ENCODE results near the gene CPNE7. TPM values are rescaled to one million over a fixed set of nuclear protein-coding genes. Genes with fewer than 3 reads are reported as not detected.

Gene CPNE7
- total and polyA plus RNA-seq, 9 of the 15 experiments (the other 6 are each of a cell fraction or from before 2014, with no cell fraction given) = 0.30 to 73.4 (median 32.7) TPM

- TF ChIP-seq FUS (optimal IDR thresholded peaks at IDR 0.05; ENCODE audit: low read depth, low read length) = no peak
- no peak for TF ChIP-seq SIN3B (IDR thresholded peaks at IDR 0.05; ENCODE audit: low read depth)
- TF ChIP-seq NCOA6 (IDR thresholded peaks at IDR 0.05) = no peak
- TF ChIP-seq TEAD2 (tag; IDR thresholded peaks at IDR 0.05) = no peak
- TF ChIP-seq BMI1 (IDR thresholded peaks at IDR 0.05; ENCODE audit: low read length) = no peak
- no peak for TF ChIP-seq E4F1 (CRISPR knock-in tag; IDR thresholded peaks at IDR 0.05; ENCODE audit: borderline replicate concordance)
- TF ChIP-seq PHF20 (IDR thresholded peaks at IDR 0.05; ENCODE audit: partially characterized antibody) = no peak
- TF ChIP-seq IRF9 (tag; IDR thresholded peaks at IDR 0.05) = no peak
- TF ChIP-seq CCNT2 (IDR thresholded peaks at IDR 0.05; ENCODE audit: borderline replicate concordance, extremely low read depth, insufficient read length, low read depth, low read length) = peak; percentile 31
- TF ChIP-seq ZNF239 (CRISPR knock-in tag; IDR thresholded peaks at IDR 0.05) = no peak
- TF ChIP-seq ESRRA (IDR thresholded peaks at IDR 0.05; ENCODE audit: borderline replicate concordance, low read depth) = no peak
- no peak for TF ChIP-seq PHF8 (IDR thresholded peaks at IDR 0.05; ENCODE audit: borderline replicate concordance, low read length)
- TF ChIP-seq EHMT2 (IDR thresholded peaks at IDR 0.05) = no peak
- TF ChIP-seq MYNN (IDR thresholded peaks at IDR 0.05) = peak; percentile 23; the same call in 1 of the 2 replicates
- no peak for TF ChIP-seq MYNN (CRISPR knock-in tag; IDR thresholded peaks at IDR 0.05)
- no peak for TF ChIP-seq NFATC3 (IDR thresholded peaks at IDR 0.05)
- TF ChIP-seq FOSL1 (tag; conservative IDR thresholded peaks at IDR 0.05) = no peak
- no peak for TF ChIP-seq CREB3L1 (IDR thresholded peaks at IDR 0.05; ENCODE audit: borderline replicate concordance, low read depth)
- no peak for TF ChIP-seq ATF3 (IDR thresholded peaks at IDR 0.05)
- no peak for TF ChIP-seq ATF3 (CRISPR knock-in tag; conservative IDR thresholded peaks at IDR 0.05)
- TF ChIP-seq KLF6 (CRISPR knock-in tag; IDR thresholded peaks at IDR 0.05; ENCODE audit: borderline replicate concordance) = no peak
- TF ChIP-seq POLR3G (IDR thresholded peaks at IDR 0.05; ENCODE audit: extremely low read depth, insufficient read length, insufficient replicate concordance) = no peak
These were observed 9.8 kb upstream of the CPNE7 start (continued) for GRCh38 chr16:89565506-89566372.

Measured in K562 (cell line).